Measurements from ENCODE around the gene ICA1. TPM values are rescaled to one million over a fixed set of nuclear protein-coding genes. Genes with fewer than 3 reads are reported as not detected.

The ICA1 gene
- polyA plus RNA-seq, 3 donors: 3.2 to 7.0 (median 4.2) TPM

GRCh38 chr7:8117195-8117594 lies 144.8 kb downstream of the ICA1 start:
- peaks cover 0 to 11% of the 10 kb centered on the region in 2 donors for H3K9me3 ChIP-seq (replicated peaks in 1 of 2; ENCODE audit: control insufficient read depth in 1 of 2, insufficient read depth in 1 of 2, low read length in 2 of 2)
- no peak overlapping the region for H2AFZ ChIP-seq (ENCODE audit: insufficient read depth, low read depth, low read length, poor library complexity, severe bottlenecking)
- no peaks in the 10 kb centered on the region for H3K36me3 ChIP-seq (replicated peaks in 1 of 2; ENCODE audit: control insufficient read depth in 1 of 2, insufficient read depth in 2 of 2, low read length in 2 of 2)
- no peak overlapping the region for H3K27ac ChIP-seq (ENCODE audit: low read depth in 1 of 2, low read length in 2 of 2)
- no peak overlapping the region for H3K9ac ChIP-seq (ENCODE audit: insufficient read depth, low read length, poor library complexity, severe bottlenecking)
- intact Hi-C loops (cut with micrococcal nuclease): no loop called here
- no peaks in the 10 kb centered on the region for H3K4me1 ChIP-seq (ENCODE audit: control insufficient read depth in 1 of 2, insufficient read depth in 2 of 2, low read length in 2 of 2)
- Mint-ChIP-seq H3K27ac (no peak overlapping the region), H3K27me3 (ENCODE audit: low read depth in 3 of 3) (no peaks in the 10 kb centered on the region), H3K9me3 (peaks cover 6 to 18% (median 10%) of the 10 kb centered on the region in 7 donors), H3K4me3 (no peak overlapping the region), H3K36me3 (peaks cover 0 to 10% of the 10 kb centered on the region in 2 donors), H3K4me1 (no peaks in the 10 kb centered on the region)
- no peak for TF ChIP-seq CTCF (IDR thresholded peaks at IDR 0.05)
- H3K4me2 ChIP-seq (replicated peaks; ENCODE audit: extremely low read depth, low read length, poor library complexity, severe bottlenecking): no peak overlapping the region
- no peaks in the 10 kb centered on the region for H3K79me2 ChIP-seq (ENCODE audit: insufficient read depth, low read length)
- no peaks in the 10 kb centered on the region for H4K20me1 ChIP-seq (ENCODE audit: insufficient read depth, low read length)
- H3K4me3 ChIP-seq (replicated peaks in 1 of 3; ENCODE audit: low read depth in 2 of 3, low read length in 3 of 3): no peak overlapping the region
- no peak for DNase-seq
- H3K27me3 ChIP-seq (ENCODE audit: control insufficient read depth in 2 of 2, insufficient read depth in 2 of 2, low read length in 2 of 2): no peaks in the 10 kb centered on the region
- WGBS (ENCODE audit: insufficient coverage): no CpG with 5 or more reads among the region's 2 CpGs

GRCh38 chr7:8115547-8116402 lies 146.2 kb downstream of the ICA1 start:
- peaks cover 0 to 11% of the 10 kb centered on the region in 2 donors for H3K9me3 ChIP-seq (replicated peaks in 1 of 2; ENCODE audit: control insufficient read depth in 1 of 2, insufficient read depth in 1 of 2, low read length in 2 of 2)
- Mint-ChIP-seq H3K36me3 (peaks cover 0 to 7% of the 10 kb centered on the region in 2 donors), H3K9me3 (peaks cover 9 to 20% (median 10%) of the 10 kb centered on the region in 7 donors), H3K27ac (no peak overlapping the region), H3K27me3 (ENCODE audit: low read depth in 3 of 3) (peaks cover 0 to 3% (median 2%) of the 10 kb centered on the region in 3 donors), H3K4me3 (no peak overlapping the region), H3K4me1 (no peaks in the 10 kb centered on the region)
- DNase-seq: no peak
- no peak overlapping the region for H3K4me3 ChIP-seq (replicated peaks in 1 of 3; ENCODE audit: low read depth in 2 of 3, low read length in 3 of 3)
- no peak overlapping the region for H3K27ac ChIP-seq (ENCODE audit: low read depth in 1 of 2, low read length in 2 of 2)
- H3K4me2 ChIP-seq (replicated peaks; ENCODE audit: extremely low read depth, low read length, poor library complexity, severe bottlenecking): no peak overlapping the region
- H3K79me2 ChIP-seq (ENCODE audit: insufficient read depth, low read length): no peaks in the 10 kb centered on the region
- H3K4me1 ChIP-seq (ENCODE audit: control insufficient read depth in 1 of 2, insufficient read depth in 2 of 2, low read length in 2 of 2): no peaks in the 10 kb centered on the region
- no peak overlapping the region for H3K9ac ChIP-seq (ENCODE audit: insufficient read depth, low read length, poor library complexity, severe bottlenecking)
- no peaks in the 10 kb centered on the region for H3K27me3 ChIP-seq (ENCODE audit: control insufficient read depth in 2 of 2, insufficient read depth in 2 of 2, low read length in 2 of 2)
- intact Hi-C loops (cut with micrococcal nuclease): no loop called here
- no peak for TF ChIP-seq CTCF (IDR thresholded peaks at IDR 0.05)
- 75% methylated on average over 2 of the region's 3 CpGs for WGBS (ENCODE audit: insufficient coverage)
- no peak overlapping the region for H2AFZ ChIP-seq (ENCODE audit: insufficient read depth, low read depth, low read length, poor library complexity, severe bottlenecking)
- no peaks in the 10 kb centered on the region for H3K36me3 ChIP-seq (replicated peaks in 1 of 2; ENCODE audit: control insufficient read depth in 1 of 2, insufficient read depth in 2 of 2, low read length in 2 of 2)
- no peaks in the 10 kb centered on the region for H4K20me1 ChIP-seq (ENCODE audit: insufficient read depth, low read length)
